GM12878 (cell line): Measurements from ENCODE around the gene UBAC2. TPM values are rescaled to one million over a fixed set of nuclear protein-coding genes. Genes with fewer than 3 reads are reported as not detected.

Experiments used
- ATAC-seq: fragments of 200-7000 bp; cut with Tn5 transposase; 3 replicates; pipeline ENCODE4 v1.9.1; 2020; ENCODE audit warnings: mild to moderate bottlenecking, moderate library complexity
- BruUV-seq: library from RNA; stranded (reverse); fragments of 400-500 nt; replicated peaks from 2 replicates; lab custom pipeline; 2021; lab: Mats Ljungman, UMichigan
- CTCF ChIA-PET: fragments of 300-600 bp; sonication (Branson Sonifier 250); formaldehyde crosslinking; extraction: SDS; loops from one replicate; lab custom pipeline; 2021; ENCODE audit warnings: inconsistent platforms; lab: Yijun Ruan, JAX
- POLR2A ChIA-PET: fragments of 350-600 bp; formaldehyde crosslinking; extraction: SDS; loops from one replicate; lab custom pipeline; 2021; ENCODE audit warnings: inconsistent platforms; lab: Charles Lee
- RAD21 ChIA-PET: fragments of 300-600 bp; sonication (Branson Sonifier 250); formaldehyde crosslinking; loops from one replicate; lab custom pipeline; 2023; ENCODE audit warnings: antibody characterized with exemption; ENCODE audit not compliant: unreplicated experiment; lab: Charles Lee
- SMC1A ChIA-PET: fragments of 300-600 bp; sonication (Branson Sonifier 250); formaldehyde crosslinking; loops from one replicate; lab custom pipeline; 2023; ENCODE audit not compliant: unreplicated experiment, uncharacterized antibody; lab: Charles Lee
- DNase-seq: peaks from one replicate; pipeline ENCODE4 v3.0.0-alpha.2; 2011; ENCODE audit warnings: low read depth, low spot score
- FAIRE-seq: peaks from 3 replicates; lab custom pipeline; 2011; peaks lifted over from hg19 to GRCh38; lab: Jason Lieb, UNC
- H2AFZ ChIP-seq: 2 replicates; pipeline ENCODE4 v1.6.0; 2011; ENCODE audit warnings: low read depth, low read length, control low read depth; ENCODE audit not compliant: control insufficient read depth
- H3K27ac ChIP-seq: 2 replicates; pipeline ENCODE4 v1.5.1; 2011; ENCODE audit warnings: control low read depth; ENCODE audit not compliant: control insufficient read depth, insufficient read depth
- H3K27me3 ChIP-seq, 2 experiments: replicated peaks in 1 of 2; 2 replicates each; pipeline versions ENCODE4 v1.6.0 to v1.6.1; 2011; ENCODE audit warnings: low read length in 1 of 2; ENCODE audit not compliant: control insufficient read depth in 2 of 2, insufficient read depth in 2 of 2
- H3K36me3 ChIP-seq, 2 experiments: 2 replicates each; pipeline ENCODE4 v1.5.1; 2011; ENCODE audit warnings: low read length in 1 of 2; ENCODE audit not compliant: control insufficient read depth in 2 of 2, insufficient read depth in 2 of 2
- H3K4me1 ChIP-seq: 2 replicates; pipeline ENCODE4 v1.6.1; 2011; ENCODE audit warnings: mild to moderate bottlenecking, low read length, moderate library complexity, mixed read lengths; ENCODE audit not compliant: control insufficient read depth, insufficient read depth
- H3K4me2 ChIP-seq: 2 replicates; pipeline ENCODE4 v1.6.0; 2011; ENCODE audit warnings: control low read depth; ENCODE audit not compliant: control insufficient read depth, insufficient read depth
- H3K4me3 ChIP-seq: fragments of 200-600 bp; sonication (generic); 2 replicates; pipeline ENCODE4 v1.5.1; 2016
- H3K79me2 ChIP-seq: 2 replicates; pipeline ENCODE4 v1.6.0; 2011; ENCODE audit warnings: low read length; ENCODE audit not compliant: control insufficient read depth, insufficient read depth
- H3K9ac ChIP-seq: 2 replicates; pipeline ENCODE4 v1.8.0; 2011; ENCODE audit warnings: low read length, control low read depth, mixed read lengths; ENCODE audit not compliant: control insufficient read depth, insufficient read depth
- H3K9me3 ChIP-seq: replicated peaks from 3 replicates; pipeline ENCODE4 v1.5.1; 2011; ENCODE audit warnings: mild to moderate bottlenecking, low read length; ENCODE audit not compliant: control insufficient read depth, insufficient read depth
- H4K20me1 ChIP-seq: 2 replicates; pipeline ENCODE4 v1.6.0; 2011; ENCODE audit not compliant: control insufficient read depth, insufficient read depth
- POLR2AphosphoS2 ChIP-seq: IDR thresholded peaks from 2 replicates; pipeline ENCODE4 v1.6.1; 2011; ENCODE audit warnings: low read depth, mild to moderate bottlenecking, low read length, improper control_type of control experiment, moderate library complexity
- STAT1 ChIP-seq: fragments of 450-650 bp; conservative IDR thresholded peaks from 2 replicates; pipeline ENCODE4 v1.6.1; 2014; ENCODE audit warnings: antibody characterized with exemption, mild to moderate bottlenecking
- TCF7 ChIP-seq: IDR thresholded peaks from 2 replicates; pipeline ENCODE4 v1.6.1; 2014; ENCODE audit warnings: antibody characterized with exemption, borderline replicate concordance
- YBX1 ChIP-seq: fragments of 450-650 bp; IDR thresholded peaks from 2 replicates; pipeline ENCODE4 v1.6.1; 2016; ENCODE audit warnings: antibody characterized with exemption
- ZSCAN29 ChIP-seq: fragments of 450-650 bp; IDR thresholded peaks from 2 replicates; pipeline ENCODE4 v1.6.1; 2017; ENCODE audit warnings: mild to moderate bottlenecking, moderate library complexity
- WGBS: methylation state at CpG from one replicate; pipeline ENCODE4 v1.1.6; 2016; ENCODE audit warnings: low lambda C conversion rate; ENCODE audit not compliant: insufficient replicate concordance, insufficient coverage; ENCODE audit errors: missing lambda C conversion rate; 5-methylcytosine and 5-hydroxymethylcytosine counted together
- in situ Hi-C: fragments of 300-500 bp; cut with MboI; formaldehyde crosslinking; loops from 9 replicates; pipeline ENCODE4 v1.14.3; 2018; ENCODE audit warnings: mixed read lengths
- intact Hi-C: fragments of 100-400 bp; cut with micrococcal nuclease; formaldehyde crosslinking; loops from one replicate; pipeline ENCODE4 v1.14.2; 2022; ENCODE audit not compliant: unreplicated experiment
- polyA plus RNA-seq, 11 experiments: library from polyadenylated mRNA; depleted of rRNA in 4 of 11; unstranded in 6 of 11; stranded (reverse) in 5 of 11; fragments of >200 nt; fragmentation: Nextera tagmentation in 4 of 11; fragmentation: Illumina TruSeq in 1 of 11; extraction: Ambion mirVana in 4 of 11; extraction: Trizol in 1 of 11; gene quantifications; 1 replicate in 1 of 11; 2 replicates in 10 of 11; pipeline versions ENCODE4 v1.2.1 to v1.2.3, GENCODE V29; 2011 to 2016; ENCODE audit warnings: inconsistent platforms in 2 of 11, missing spikeins in 2 of 11, low read depth in 1 of 11
- total RNA-seq, 4 experiments: library from RNA; depleted of rRNA in 3 of 4; stranded (reverse); fragments of >200 nt in 3 of 4; fragmentation: Illumina TruSeq in 1 of 4; extraction: Trizol in 1 of 4; gene quantifications; 2 replicates each; pipeline versions ENCODE4 v1.2.1 to v1.2.3, GENCODE V29; 2013 to 2021

UBAC2 gene
- total and polyA plus RNA-seq, 10 of the 15 experiments (the other 5 are each of a cell fraction or from before 2014, with no cell fraction given): 3.0 to 54.6 (median 17.4) TPM

- POLR2A ChIA-PET: no interaction called here
- Histone ChIP-seq H3K4me3 (no peak overlapping the region), H2AFZ (no peak overlapping the region), H3K4me1 (peaks cover 26% of the 10 kb centered on the region), H3K27me3 (no peaks in the 10 kb centered on the region), H4K20me1 (no peaks in the 10 kb centered on the region), H3K27ac (no peak overlapping the region), H3K9me3 (peaks cover 9% of the 10 kb centered on the region; the same call in 2 of the 3 replicates), H3K9ac (no peak overlapping the region), H3K4me2 (no peak overlapping the region), H3K36me3 (no peaks in the 10 kb centered on the region), H3K79me2 (no peaks in the 10 kb centered on the region)
- in situ Hi-C loops (no loop called here), intact Hi-C loops (no loop called here)
- SMC1A ChIA-PET: interaction anchor here (0.9 to 2.7 kb wide), 9 partner anchors 7 to 143 kb away, joined by 3 to 12 read pairs (median 5); no protein-coding TSS in a partner anchor
- RAD21 ChIA-PET: interaction anchor here (0.6 to 1.0 kb wide), 2 partner anchors 12 to 24 kb away, joined by 3 read pairs; no protein-coding TSS in a partner anchor
- no TSS peak for BruUV-seq
- CTCF ChIA-PET: interaction anchor here (2.6 to 5.4 kb wide), 3 partner anchors 23 to 143 kb away, joined by 11 to 36 read pairs (median 17); no protein-coding TSS in a partner anchor
- ATAC-seq: no peak
- no peak for FAIRE-seq
- DNase-seq: no peak
- WGBS: 31% methylated on average over 1 of the region's 1 CpG
- no peak for TF ChIP-seq YBX1
- no peak for TF ChIP-seq POLR2AphosphoS2
- no peak for TF ChIP-seq TCF7
- TF ChIP-seq STAT1: no peak
- TF ChIP-seq ZSCAN29: no peak
Observed at GRCh38 chr13:99412856-99413255, 212.2 kb downstream of the UBAC2 start.
